GM12891 (cell line): ENCODE results near the gene INIP.

Source experiments
- POLR2A ChIP-seq: IDR thresholded peaks from 2 replicates; pipeline ENCODE4 v1.6.1; 2011; ENCODE audit warnings: low read depth, low read length, control low read depth
- POLR2AphosphoS5 ChIP-seq: IDR thresholded peaks from 2 replicates; pipeline ENCODE4 v1.6.1; 2011; ENCODE audit warnings: low read depth, low read length, control low read depth
- POU2F2 ChIP-seq: IDR thresholded peaks from 2 replicates; pipeline ENCODE4 v1.6.1; 2011; ENCODE audit warnings: low read depth, mild to moderate bottlenecking, control low read depth, low read length, moderate library complexity

DNA sequence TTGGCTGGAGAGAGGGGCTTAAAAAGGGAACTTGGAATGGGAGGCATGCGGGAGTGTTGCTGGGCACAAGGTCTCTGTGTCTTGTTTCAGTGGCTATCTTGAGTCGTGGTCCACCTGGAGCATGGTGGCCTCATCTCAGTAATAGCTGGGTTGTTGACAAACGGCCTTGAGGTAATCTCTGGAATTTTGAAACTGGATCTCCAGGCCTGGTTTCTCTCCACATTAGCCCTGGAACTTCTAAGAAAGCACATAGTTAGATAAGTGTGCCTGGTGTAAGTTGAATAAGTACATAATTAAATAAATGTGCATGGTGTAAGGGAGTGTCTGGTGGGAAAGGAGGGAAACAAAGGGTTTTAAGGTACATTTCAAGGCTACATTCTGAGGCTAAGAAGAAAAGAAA lies 62.2 kb downstream of the INIP start:
- TF ChIP-seq POLR2A: no peak
- TF ChIP-seq POLR2AphosphoS5: no peak
- TF ChIP-seq POU2F2: no peak
